Panc1 (cell line): ENCODE measurements around the gene MS4A6A. TPM values are rescaled to one million over a fixed set of nuclear protein-coding genes. Genes with fewer than 3 reads are reported as not detected.

Experiments used
- ATAC-seq: fragments of 200-7000 bp; cut with Tn5 transposase; 2 replicates; pipeline ENCODE4 v1.9.1; 2020; ENCODE audit warnings: mild to moderate bottlenecking, moderate library complexity
- BruUV-seq: library from RNA; stranded (reverse); fragments of 400-500 nt; replicated peaks from 2 replicates; lab custom pipeline; 2021; lab: Mats Ljungman, UMichigan
- CTCF ChIA-PET: fragments of 300-600 bp; sonication (Branson Sonifier 250); formaldehyde crosslinking; loops from one replicate; lab custom pipeline; 2022; ENCODE audit warnings: antibody characterized with exemption; lab: Charles Lee
- POLR2A ChIA-PET: fragments of 300-600 bp; sonication (Branson Sonifier 250); formaldehyde crosslinking; loops from one replicate; lab custom pipeline; 2022; ENCODE audit warnings: antibody characterized with exemption; lab: Charles Lee
- DNase-seq: peaks from one replicate; pipeline ENCODE4 v3.0.0-alpha.2; 2010; ENCODE audit warnings: low read depth, low spot score
- H3K27ac ChIP-seq: 2 replicates; pipeline ENCODE4 v1.5.1; 2011; ENCODE audit warnings: mild to moderate bottlenecking, low read length, inconsistent platforms
- H3K27me3 ChIP-seq: fragments of 200-500 bp; sonication (Bioruptor generic); 2 replicates; pipeline ENCODE4 v1.6.0; 2014; ENCODE audit warnings: low read length, inconsistent platforms; ENCODE audit not compliant: control insufficient read depth, insufficient read depth
- H3K36me3 ChIP-seq: fragments of 200-500 bp; sonication (Bioruptor generic); 2 replicates; pipeline ENCODE4 v1.5.1; 2014; ENCODE audit warnings: inconsistent platforms, mild to moderate bottlenecking, low read length, moderate library complexity; ENCODE audit not compliant: control insufficient read depth, insufficient read depth
- H3K4me1 ChIP-seq: 2 replicates; pipeline ENCODE4 v1.5.1; 2011; ENCODE audit warnings: inconsistent platforms, mild to moderate bottlenecking, low read length, moderate library complexity; ENCODE audit not compliant: control insufficient read depth, insufficient read depth
- H3K4me3 ChIP-seq, 2 experiments: 2 replicates each; pipeline ENCODE4 v1.5.1; 2011 to 2012; ENCODE audit warnings: low read depth in 2 of 2, low read length in 2 of 2, mild to moderate bottlenecking in 2 of 2, inconsistent platforms in 1 of 2, moderate library complexity in 1 of 2
- H3K9me3 ChIP-seq: fragments of 200-500 bp; sonication (Bioruptor generic); 2 replicates; pipeline ENCODE4 v1.5.1; 2014; ENCODE audit warnings: low read depth, mild to moderate bottlenecking, inconsistent platforms, low read length, moderate library complexity; ENCODE audit not compliant: control insufficient read depth, insufficient read depth
- CTCF ChIP-seq: fragments of 450-650 bp; IDR thresholded peaks from 2 replicates; pipeline ENCODE4 v1.5.1; 2017; ENCODE audit warnings: mild to moderate bottlenecking
- POLR2AphosphoS5 ChIP-seq: IDR thresholded peaks from 2 replicates; pipeline ENCODE4 v1.6.1; 2012; ENCODE audit warnings: mild to moderate bottlenecking, low read depth, low read length, moderate library complexity
- REST ChIP-seq, 2 experiments: IDR thresholded peaks; 2 replicates each; pipeline ENCODE4 v1.6.1; 2011 to 2012; ENCODE audit warnings: low read depth in 2 of 2, control low read depth in 1 of 2, low read length in 1 of 2, mild to moderate bottlenecking in 1 of 2, moderate library complexity in 1 of 2; ENCODE audit not compliant: insufficient read depth in 1 of 2
- SIN3A ChIP-seq: IDR thresholded peaks from 2 replicates; pipeline ENCODE4 v1.6.1; 2012; ENCODE audit warnings: low read depth, mild to moderate bottlenecking, low read length, moderate library complexity, borderline replicate concordance; ENCODE audit not compliant: insufficient read depth
- TCF7L2 ChIP-seq: IDR thresholded peaks from 2 replicates; pipeline ENCODE4 v1.6.1; 2011; ENCODE audit warnings: mild to moderate bottlenecking, low read depth, low read length, inconsistent platforms
- in situ Hi-C: cut with HindIII; loops from 2 replicates; pipeline ENCODE4 v1.10.0; 2016; ENCODE audit warnings: low sequenced_read_pairs, low pct_unique_long_range_greater_than_20kb
- intact Hi-C: fragments of 100-400 bp; cut with micrococcal nuclease; formaldehyde crosslinking; loops from one replicate; pipeline ENCODE4 v1.10.0; 2022; ENCODE audit not compliant: unreplicated experiment
- total RNA-seq: library from RNA; stranded (reverse); gene quantifications from one replicate; pipeline ENCODE4 v1.2.1, GENCODE V29; 2021; ENCODE audit not compliant: unreplicated experiment

Gene MS4A6A
- total RNA-seq, 1 experiment from 2014 or later = not detected

- Histone ChIP-seq H3K9me3 (no peaks in the 10 kb centered on the region), H3K36me3 (no peaks in the 10 kb centered on the region), H3K4me3 (no peak overlapping the region), H3K4me1 (no peaks in the 10 kb centered on the region), H3K27me3 (no peaks in the 10 kb centered on the region), H3K27ac (no peak overlapping the region)
- POLR2A ChIA-PET = no interaction called here
- intact Hi-C loops (no loop called here), in situ Hi-C loops (no loop called here)
- TF ChIP-seq REST (IDR thresholded peaks at IDR 0.05; ENCODE audit: insufficient read depth in 1 of 2, low read depth in 2 of 2, low read length in 1 of 2) (no peak), SIN3A (no peak), POLR2AphosphoS5 (no peak), TCF7L2 (no peak)
- CTCF ChIA-PET = no interaction called here
- no TSS peak for BruUV-seq
- no peak for DNase-seq
- no peak for ATAC-seq
Observed at GRCh38 chr11:60165538-60165937, 17.3 kb downstream of the MS4A6A start.

GRCh38 chr11:60164550-60165075, 18.3 kb downstream of the MS4A6A start:
- Histone ChIP-seq H3K27me3 (no peaks in the 10 kb centered on the region; the same call in 1 of the 2 replicates), H3K4me1 (no peaks in the 10 kb centered on the region), H3K36me3 (no peaks in the 10 kb centered on the region), H3K4me3 (no peak overlapping the region), H3K27ac (no peak overlapping the region), H3K9me3 (no peaks in the 10 kb centered on the region)
- ATAC-seq = no peak
- intact Hi-C loops (no loop called here), in situ Hi-C loops (no loop called here)
- no peak for DNase-seq
- POLR2A ChIA-PET = no interaction called here
- no TSS peak for BruUV-seq
- TF ChIP-seq SIN3A (no peak), REST (IDR thresholded peaks at IDR 0.05; ENCODE audit: insufficient read depth in 1 of 2, low read depth in 2 of 2, low read length in 1 of 2) (no peak), POLR2AphosphoS5 (no peak), TCF7L2 (no peak), CTCF (no peak)
- CTCF ChIA-PET = no interaction called here
